Neural cell (in vitro differentiated cells): ENCODE results near the gene NRIP3.

Experiments
- EZH2 ChIP-seq: fragments of 200-600, 300-800 bp; shearing (Covaris generic), sonication (generic); IDR thresholded peaks from 2 replicates; pipeline ENCODE4 v1.6.1; 2014; ENCODE audit warnings: antibody characterized with exemption, low read length, borderline replicate concordance, mild to moderate bottlenecking; ENCODE audit not compliant: insufficient read depth, poor library complexity, severe bottlenecking
- POLR2AphosphoS5 ChIP-seq: IDR thresholded peaks from 2 replicates; pipeline ENCODE4 v1.6.1; 2012

DNA sequence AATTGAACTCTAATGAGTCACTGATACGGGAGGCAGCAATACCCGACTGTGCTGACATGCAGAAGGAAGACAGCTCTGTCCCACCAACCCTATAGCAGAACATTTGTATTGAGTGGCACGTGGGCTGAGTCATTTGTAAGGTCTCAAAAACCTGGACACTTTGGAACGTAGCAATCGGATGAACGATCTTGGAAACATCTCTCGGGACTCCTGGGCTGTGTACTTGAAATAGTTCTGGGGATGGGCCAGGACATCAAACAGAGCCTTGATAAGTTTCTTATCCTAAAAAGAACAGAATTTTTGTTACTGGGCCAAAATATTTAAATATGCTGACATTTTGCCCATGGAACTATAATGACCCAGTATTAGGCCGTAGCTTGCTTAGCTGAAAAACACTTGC, 17.1 kb upstream of the NRIP3 start:
- TF ChIP-seq EZH2 (no peak), POLR2AphosphoS5 (no peak)
